SU-DHL-6 (cell line): ENCODE data around the gene CIB1.

Experiments
- H2AFZ ChIP-seq: fragments of 200-600 bp; sonication (generic); 2 replicates; pipeline ENCODE4 v1.6.1; 2014; ENCODE audit warnings: low read depth, mild to moderate bottlenecking, moderate library complexity, mixed read lengths, antibody characterized with exemption, low read length; ENCODE audit not compliant: severe bottlenecking
- H3F3A ChIP-seq: fragments of 200-600 bp; shearing (Covaris generic); 2 replicates; pipeline ENCODE4 v1.6.0; 2016; ENCODE audit warnings: antibody characterized with exemption, mild to moderate bottlenecking; ENCODE audit not compliant: insufficient read depth
- H3K27ac ChIP-seq: fragments of 200-600 bp; sonication (generic); 2 replicates; pipeline ENCODE4 v1.5.1; 2016; ENCODE audit warnings: low read depth, mild to moderate bottlenecking, low read length, moderate library complexity, mixed read lengths
- H3K27me3 ChIP-seq: fragments of 200-600 bp; sonication (generic), shearing (Covaris generic); 2 replicates; pipeline ENCODE4 v1.6.0; 2014; ENCODE audit warnings: mild to moderate bottlenecking, low read length
- H3K36me3 ChIP-seq: fragments of 200-600 bp; sonication (generic); 2 replicates; pipeline ENCODE4 v1.6.1; 2014; ENCODE audit warnings: mild to moderate bottlenecking, low read length, mixed read lengths
- H3K4me2 ChIP-seq: fragments of 300-600, 200-600 bp; shearing (Covaris generic), sonication (generic); 2 replicates; pipeline ENCODE4 v1.6.0; 2014; ENCODE audit warnings: low read length, low read depth, mild to moderate bottlenecking; ENCODE audit not compliant: poor library complexity, severe bottlenecking
- H3K4me3 ChIP-seq: fragments of 200-600 bp; sonication (generic); 2 replicates; pipeline ENCODE4 v1.5.1; 2014; ENCODE audit warnings: antibody characterized with exemption, low read length, mild to moderate bottlenecking, mixed read lengths; ENCODE audit not compliant: insufficient read depth, poor library complexity, severe bottlenecking
- H3K79me2 ChIP-seq: fragments of 200-600 bp; sonication (generic); 2 replicates; pipeline ENCODE4 v1.6.1; 2014; ENCODE audit warnings: mild to moderate bottlenecking, low read length, moderate library complexity; ENCODE audit not compliant: insufficient read depth
- H3K9ac ChIP-seq: fragments of 200-600 bp; sonication (generic); 2 replicates; pipeline ENCODE4 v1.7.0; 2014; ENCODE audit warnings: mild to moderate bottlenecking, low read length
- H3K9me2 ChIP-seq: fragments of 200-600 bp; sonication (generic); replicated peaks from 2 replicates; pipeline ENCODE4 v1.6.1; 2014; ENCODE audit warnings: low read length; ENCODE audit not compliant: insufficient read depth
- H3K9me3 ChIP-seq: fragments of 200-600 bp; sonication (generic); 2 replicates; pipeline ENCODE4 v1.6.1; 2014; ENCODE audit warnings: low read length, mixed read lengths; ENCODE audit not compliant: insufficient read depth
- H4K20me1 ChIP-seq: fragments of 200-600 bp; sonication (generic); 2 replicates; pipeline ENCODE4 v1.6.1; 2014; ENCODE audit warnings: low read depth, mild to moderate bottlenecking, antibody characterized with exemption, low read length, moderate library complexity, mixed read lengths
- EZH2phosphoT487 ChIP-seq: fragments of 200-600 bp; sonication (generic), shearing (Covaris generic); conservative IDR thresholded peaks from 2 replicates; pipeline ENCODE4 v1.6.1; 2018; ENCODE audit warnings: mild to moderate bottlenecking, antibody characterized with exemption, low read length, moderate library complexity, mixed read lengths
- TF ChIP-seq, protein P1 (sequence below): fragments of 200-600 bp; sonication (generic); IDR thresholded peaks from one replicate; pipeline ENCODE4 v1.5.1; 2017; ENCODE audit warnings: antibody characterized with exemption, mild to moderate bottlenecking, low read length, moderate library complexity; ENCODE audit not compliant: insufficient read depth, poor library complexity, severe bottlenecking

Gene CIB1

GRCh38 chr15:90230071-90230494 is 3.7 kb downstream of the CIB1 start:
- H3K36me3 ChIP-seq = no peaks in the 10 kb centered on the region
- H3K27me3 ChIP-seq = no peaks in the 10 kb centered on the region
- H4K20me1 ChIP-seq = no peaks in the 10 kb centered on the region
- no peaks in the 10 kb centered on the region; the same call in 1 of the 2 replicates for H3F3A ChIP-seq
- TF ChIP-seq EZH2phosphoT487 = no peak
- TF ChIP-seq, protein P1, sequence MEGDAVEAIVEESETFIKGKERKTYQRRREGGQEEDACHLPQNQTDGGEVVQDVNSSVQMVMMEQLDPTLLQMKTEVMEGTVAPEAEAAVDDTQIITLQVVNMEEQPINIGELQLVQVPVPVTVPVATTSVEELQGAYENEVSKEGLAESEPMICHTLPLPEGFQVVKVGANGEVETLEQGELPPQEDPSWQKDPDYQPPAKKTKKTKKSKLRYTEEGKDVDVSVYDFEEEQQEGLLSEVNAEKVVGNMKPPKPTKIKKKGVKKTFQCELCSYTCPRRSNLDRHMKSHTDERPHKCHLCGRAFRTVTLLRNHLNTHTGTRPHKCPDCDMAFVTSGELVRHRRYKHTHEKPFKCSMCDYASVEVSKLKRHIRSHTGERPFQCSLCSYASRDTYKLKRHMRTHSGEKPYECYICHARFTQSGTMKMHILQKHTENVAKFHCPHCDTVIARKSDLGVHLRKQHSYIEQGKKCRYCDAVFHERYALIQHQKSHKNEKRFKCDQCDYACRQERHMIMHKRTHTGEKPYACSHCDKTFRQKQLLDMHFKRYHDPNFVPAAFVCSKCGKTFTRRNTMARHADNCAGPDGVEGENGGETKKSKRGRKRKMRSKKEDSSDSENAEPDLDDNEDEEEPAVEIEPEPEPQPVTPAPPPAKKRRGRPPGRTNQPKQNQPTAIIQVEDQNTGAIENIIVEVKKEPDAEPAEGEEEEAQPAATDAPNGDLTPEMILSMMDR = no peak
- H3K4me3 ChIP-seq = no peak overlapping the region
- H3K9me2 ChIP-seq = no peaks in the 10 kb centered on the region
- H3K27ac ChIP-seq = no peak overlapping the region
- H2AFZ ChIP-seq = no peak overlapping the region
- no peaks in the 10 kb centered on the region for H3K79me2 ChIP-seq
- no peaks in the 10 kb centered on the region for H3K9me3 ChIP-seq
- no peak overlapping the region for H3K4me2 ChIP-seq
- no peak overlapping the region for H3K9ac ChIP-seq

- Histone ChIP-seq H3K4me2 (no peak overlapping the region), H3K9ac (no peak overlapping the region), H3K36me3 (no peaks in the 10 kb centered on the region), H3K9me3 (no peaks in the 10 kb centered on the region), H3K27me3 (no peaks in the 10 kb centered on the region), H3K4me3 (no peak overlapping the region), H3K79me2 (no peaks in the 10 kb centered on the region), H2AFZ (no peak overlapping the region), H3K9me2 (no peaks in the 10 kb centered on the region), H3K27ac (no peak overlapping the region), H4K20me1 (no peaks in the 10 kb centered on the region), H3F3A (no peaks in the 10 kb centered on the region)
- TF ChIP-seq, protein P1 = no peak
- no peak for TF ChIP-seq EZH2phosphoT487
Observed at GRCh38 chr15:90228960-90229359, 4.8 kb downstream of the CIB1 start.

DNA sequence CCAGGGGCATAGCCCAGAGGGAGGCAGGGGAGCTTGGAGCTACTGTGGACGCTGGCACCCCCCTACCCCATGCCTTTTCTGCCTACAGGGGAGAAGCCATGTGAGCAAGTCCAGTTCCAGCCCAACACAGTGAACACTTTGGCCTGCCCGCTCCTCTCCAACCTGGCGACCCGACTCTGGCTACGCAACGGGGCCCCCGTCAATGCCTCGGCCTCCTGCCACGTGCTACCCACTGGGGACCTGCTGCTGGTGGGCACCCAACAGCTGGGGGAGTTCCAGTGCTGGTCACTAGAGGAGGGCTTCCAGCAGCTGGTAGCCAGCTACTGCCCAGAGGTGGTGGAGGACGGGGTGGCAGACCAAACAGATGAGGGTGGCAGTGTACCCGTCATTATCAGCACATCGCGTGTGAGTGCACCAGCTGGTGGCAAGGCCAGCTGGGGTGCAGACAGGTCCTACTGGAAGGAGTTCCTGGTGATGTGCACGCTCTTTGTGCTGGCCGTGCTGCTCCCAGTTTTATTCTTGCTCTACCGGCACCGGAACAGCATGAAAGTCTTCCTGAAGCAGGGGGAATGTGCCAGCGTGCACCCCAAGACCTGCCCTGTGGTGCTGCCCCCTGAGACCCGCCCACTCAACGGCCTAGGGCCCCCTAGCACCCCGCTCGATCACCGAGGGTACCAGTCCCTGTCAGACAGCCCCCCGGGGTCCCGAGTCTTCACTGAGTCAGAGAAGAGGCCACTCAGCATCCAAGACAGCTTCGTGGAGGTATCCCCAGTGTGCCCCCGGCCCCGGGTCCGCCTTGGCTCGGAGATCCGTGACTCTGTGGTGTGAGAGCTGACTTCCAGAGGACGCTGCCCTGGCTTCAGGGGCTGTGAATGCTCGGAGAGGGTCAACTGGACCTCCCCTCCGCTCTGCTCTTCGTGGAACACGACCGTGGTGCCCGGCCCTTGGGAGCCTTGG is 5.6 kb downstream of the CIB1 start:
- no peak overlapping the region for H2AFZ ChIP-seq
- H3K27me3 ChIP-seq = no peaks in the 10 kb centered on the region
- H3K9me3 ChIP-seq = no peaks in the 10 kb centered on the region
- H3K4me2 ChIP-seq = no peak overlapping the region
- no peak overlapping the region for H3K4me3 ChIP-seq
- H3K36me3 ChIP-seq = no peaks in the 10 kb centered on the region
- no peaks in the 10 kb centered on the region for H3F3A ChIP-seq
- no peak overlapping the region for H3K27ac ChIP-seq
- H4K20me1 ChIP-seq = no peaks in the 10 kb centered on the region
- H3K79me2 ChIP-seq = no peaks in the 10 kb centered on the region
- TF ChIP-seq EZH2phosphoT487 = no peak
- TF ChIP-seq, protein P1 = no peak
- no peaks in the 10 kb centered on the region for H3K9me2 ChIP-seq
- H3K9ac ChIP-seq = no peak overlapping the region
